OCI-LY7 (cell line): ENCODE measurements around the gene PFDN1. TPM values are rescaled to one million over a fixed set of nuclear protein-coding genes. Genes with fewer than 3 reads are reported as not detected.

Experiments
- BruUV-seq: library from RNA; stranded (reverse); fragments of 400-500 nt; replicated peaks from 2 replicates; lab custom pipeline; 2021; lab: Mats Ljungman, UMichigan
- CTCF ChIA-PET: fragments of 300-600 bp; sonication (Branson Sonifier 250); formaldehyde crosslinking; loops from one replicate; lab custom pipeline; 2022; ENCODE audit warnings: antibody characterized with exemption; ENCODE audit not compliant: unreplicated experiment; lab: Charles Lee
- POLR2A ChIA-PET: fragments of 300-600 bp; sonication (Branson Sonifier 250); formaldehyde crosslinking; loops from one replicate; lab custom pipeline; 2022; ENCODE audit warnings: antibody characterized with exemption; lab: Charles Lee
- DNase-seq: peaks from one replicate; pipeline ENCODE4 v3.0.0-alpha.2; 2015; ENCODE audit warnings: low spot score
- H2AFZ ChIP-seq: fragments of 200-600 bp; sonication (generic), shearing (Covaris generic); 2 replicates; pipeline ENCODE4 v1.6.1; 2014; ENCODE audit warnings: mild to moderate bottlenecking, antibody characterized with exemption, low read length, moderate library complexity
- H3K27ac ChIP-seq: fragments of 200-600 bp; sonication (generic); 2 replicates; pipeline ENCODE4 v1.5.1; 2014; ENCODE audit warnings: mixed run types, low read depth, mild to moderate bottlenecking, moderate library complexity, low read length, inconsistent platforms; ENCODE audit not compliant: poor library complexity, severe bottlenecking
- H3K36me3 ChIP-seq: fragments of 200-600 bp; sonication (generic); 2 replicates; pipeline ENCODE4 v1.6.1; 2014; ENCODE audit warnings: mild to moderate bottlenecking, antibody characterized with exemption, low read length, moderate library complexity, mixed read lengths; ENCODE audit not compliant: insufficient read depth
- H3K4me1 ChIP-seq: fragments of 200-600 bp; sonication (generic); 2 replicates; pipeline ENCODE4 v1.5.1; 2014; ENCODE audit warnings: mild to moderate bottlenecking, low read length; ENCODE audit not compliant: insufficient read depth, poor library complexity, severe bottlenecking
- H3K4me2 ChIP-seq: fragments of 200-600 bp; sonication (generic); 2 replicates; pipeline ENCODE4 v1.6.1; 2014; ENCODE audit warnings: mild to moderate bottlenecking, low read length
- H3K4me3 ChIP-seq: fragments of 200-600 bp; sonication (generic); 2 replicates; pipeline ENCODE4 v1.5.1; 2014; ENCODE audit warnings: mild to moderate bottlenecking, low read depth, low read length; ENCODE audit not compliant: poor library complexity, severe bottlenecking
- H3K79me2 ChIP-seq: fragments of 200-600 bp; sonication (generic); 2 replicates; pipeline ENCODE4 v1.6.1; 2016; ENCODE audit warnings: low read depth, mild to moderate bottlenecking, low read length, moderate library complexity, mixed read lengths; ENCODE audit not compliant: insufficient read depth
- H3K9me2 ChIP-seq: fragments of 200-600 bp; sonication (generic); 2 replicates; pipeline ENCODE4 v1.6.1; 2016; ENCODE audit warnings: mild to moderate bottlenecking, low read length, mixed read lengths; ENCODE audit not compliant: insufficient read depth
- H3K9me3 ChIP-seq: fragments of 200-600 bp; sonication (generic); 2 replicates; pipeline ENCODE4 v1.6.1; 2014; ENCODE audit warnings: mild to moderate bottlenecking, mixed run types, low read length, mixed read lengths
- H4K20me1 ChIP-seq: fragments of 200-600 bp; sonication (generic); 2 replicates; pipeline ENCODE4 v1.6.1; 2014; ENCODE audit warnings: mild to moderate bottlenecking, antibody characterized with exemption, low read length, moderate library complexity, mixed read lengths; ENCODE audit not compliant: insufficient read depth
- EZH2phosphoT487 ChIP-seq: fragments of 200-600 bp; sonication (generic); IDR thresholded peaks from 2 replicates; pipeline ENCODE4 v1.6.1; 2018; ENCODE audit warnings: low read depth, borderline replicate concordance, mild to moderate bottlenecking, mixed run types, antibody characterized with exemption, low read length, moderate library complexity, mixed read lengths
- intact Hi-C: fragments of 100-400 bp; cut with micrococcal nuclease; formaldehyde crosslinking; loops from one replicate; pipeline ENCODE4 v1.10.0; 2022; ENCODE audit not compliant: unreplicated experiment
- total RNA-seq, 2 experiments: library from RNA; depleted of rRNA in 1 of 2; stranded (reverse); fragments of >200 nt in 1 of 2; shearing (Covaris generic) in 1 of 2; gene quantifications; 2 replicates each; pipeline ENCODE4 v1.2.3, GENCODE V29; 2014 to 2022
- TF ChIP-seq, protein P1 (sequence below): fragments of 200-600 bp; sonication (generic); conservative IDR thresholded peaks from 2 replicates; pipeline ENCODE4 v1.5.1; 2014; ENCODE audit warnings: mild to moderate bottlenecking, antibody characterized with exemption, low read length, moderate library complexity, mixed read lengths

PFDN1 gene
- total RNA-seq, 2 experiments from 2014 or later = 51.3 to 73.9 TPM

DNA sequence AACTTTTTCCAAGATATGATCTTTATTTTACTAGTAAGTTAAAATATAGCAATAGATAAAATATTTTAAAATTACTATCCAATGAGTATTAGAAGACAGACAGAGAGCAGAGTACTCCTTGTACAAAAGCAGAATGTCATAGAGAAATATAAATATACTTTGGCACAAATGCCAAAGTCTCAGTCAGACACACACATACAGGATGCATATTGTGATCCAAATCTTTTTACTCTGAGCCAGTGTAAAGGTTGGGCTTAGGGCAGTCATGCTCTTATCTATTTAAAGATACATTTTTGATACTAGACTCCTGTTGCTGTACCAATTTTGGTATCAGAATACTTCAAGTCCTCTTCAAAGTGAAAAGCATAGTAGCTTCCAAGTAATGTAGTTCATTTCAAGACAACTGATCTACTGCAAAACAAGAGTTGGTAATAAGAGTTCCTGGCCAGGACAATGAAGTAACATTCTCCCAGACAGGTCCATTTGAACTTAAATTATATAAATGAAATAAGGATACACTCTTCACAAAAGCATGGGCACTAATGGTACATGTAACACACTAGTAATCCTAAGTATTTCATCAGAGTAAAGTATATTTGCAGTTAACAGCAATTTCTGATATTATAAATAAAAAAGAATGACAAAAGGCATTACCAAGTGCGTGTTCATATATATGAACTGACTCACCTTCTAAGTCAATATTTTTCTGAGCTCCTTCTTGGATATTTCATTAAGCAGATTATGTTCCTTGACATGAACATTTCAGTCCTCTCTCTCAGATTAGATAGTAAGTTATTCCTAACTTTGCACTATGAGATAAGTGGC, 10.5 kb downstream of the PFDN1 start:
- H2AFZ ChIP-seq = no peak overlapping the region
- ChIA-PET CTCF (interaction anchor here (1.0 kb wide), 1 partner anchor 54 kb away, joined by 4 read pairs; the partner anchor contains the start of gene HBEGF), POLR2A (interaction anchor here (0.5 to 2.8 kb wide), 11 partner anchors 9 to 1679 kb away, joined by 3 to 17 read pairs (median 3); partner anchors contain the start of genes HBEGF and PFDN1)
- peaks cover 74% of the 10 kb centered on the region for H3K79me2 ChIP-seq
- H3K9me3 ChIP-seq = no peaks in the 10 kb centered on the region
- no peaks in the 10 kb centered on the region for H4K20me1 ChIP-seq
- TF ChIP-seq EZH2phosphoT487 = no peak
- TF ChIP-seq, protein P1, sequence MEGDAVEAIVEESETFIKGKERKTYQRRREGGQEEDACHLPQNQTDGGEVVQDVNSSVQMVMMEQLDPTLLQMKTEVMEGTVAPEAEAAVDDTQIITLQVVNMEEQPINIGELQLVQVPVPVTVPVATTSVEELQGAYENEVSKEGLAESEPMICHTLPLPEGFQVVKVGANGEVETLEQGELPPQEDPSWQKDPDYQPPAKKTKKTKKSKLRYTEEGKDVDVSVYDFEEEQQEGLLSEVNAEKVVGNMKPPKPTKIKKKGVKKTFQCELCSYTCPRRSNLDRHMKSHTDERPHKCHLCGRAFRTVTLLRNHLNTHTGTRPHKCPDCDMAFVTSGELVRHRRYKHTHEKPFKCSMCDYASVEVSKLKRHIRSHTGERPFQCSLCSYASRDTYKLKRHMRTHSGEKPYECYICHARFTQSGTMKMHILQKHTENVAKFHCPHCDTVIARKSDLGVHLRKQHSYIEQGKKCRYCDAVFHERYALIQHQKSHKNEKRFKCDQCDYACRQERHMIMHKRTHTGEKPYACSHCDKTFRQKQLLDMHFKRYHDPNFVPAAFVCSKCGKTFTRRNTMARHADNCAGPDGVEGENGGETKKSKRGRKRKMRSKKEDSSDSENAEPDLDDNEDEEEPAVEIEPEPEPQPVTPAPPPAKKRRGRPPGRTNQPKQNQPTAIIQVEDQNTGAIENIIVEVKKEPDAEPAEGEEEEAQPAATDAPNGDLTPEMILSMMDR = no peak
- intact Hi-C loops = no loop called here
- H3K4me2 ChIP-seq = peak overlapping the region; percentile 56
- no peak for DNase-seq
- peaks cover 26% of the 10 kb centered on the region for H3K36me3 ChIP-seq
- no TSS peak for BruUV-seq
- H3K4me3 ChIP-seq = no peak overlapping the region
- no peaks in the 10 kb centered on the region for H3K9me2 ChIP-seq
- peak overlapping the region; percentile 10 for H3K27ac ChIP-seq
- H3K4me1 ChIP-seq = peaks cover 42% of the 10 kb centered on the region

DNA sequence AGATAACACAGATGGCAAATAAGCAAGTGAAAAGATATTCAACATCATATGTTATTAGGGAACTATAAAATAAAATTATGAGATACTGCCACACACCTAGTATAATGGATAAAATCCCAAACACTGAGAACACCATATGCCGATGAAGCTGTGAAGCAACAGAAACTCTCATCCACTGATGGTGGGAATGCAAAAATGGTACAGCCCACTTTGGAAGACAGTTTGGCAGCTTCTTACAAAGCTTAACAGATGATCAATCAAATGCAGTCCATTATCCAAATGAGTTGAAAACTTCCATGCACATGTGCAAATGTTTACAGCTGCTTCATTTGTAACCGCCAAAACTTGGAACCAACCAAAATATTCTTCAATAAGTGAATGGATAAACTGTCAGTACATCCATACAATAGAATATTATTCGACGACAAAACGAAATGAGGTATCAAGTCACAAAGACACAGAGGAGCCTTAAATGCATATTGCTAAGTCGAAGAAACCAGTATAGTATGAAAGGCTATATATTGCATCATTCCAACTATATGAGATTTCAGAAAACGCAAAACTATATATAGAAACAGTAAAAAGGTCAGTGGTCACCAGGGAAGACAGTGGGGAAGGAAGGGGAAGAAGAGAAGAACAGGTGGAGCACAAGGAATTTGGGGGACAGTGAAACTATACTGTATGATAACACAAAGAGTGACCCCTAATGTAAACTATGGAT, 14.9 kb downstream of the PFDN1 start:
- intact Hi-C loops = no loop called here

More for the DNA sequence above, 14.9 kb downstream of the PFDN1 start:
- Histone ChIP-seq H3K36me3 (0 out of 2 replicates have a peak, but pooled peaks cover 7% of the 10 kb centered on the region), H3K4me1 (peaks cover 55% of the 10 kb centered on the region), H3K4me2 (no peak overlapping the region), H3K79me2 (peaks cover 67% of the 10 kb centered on the region), H3K9me2 (no peaks in the 10 kb centered on the region), H3K9me3 (no peaks in the 10 kb centered on the region), H3K4me3 (no peak overlapping the region), H2AFZ (no peak overlapping the region), H4K20me1 (no peaks in the 10 kb centered on the region), H3K27ac (no peak overlapping the region)
- ChIA-PET POLR2A (interaction anchor here (0.5 to 2.6 kb wide), 6 partner anchors 20 to 398 kb away, joined by 3 to 14 read pairs (median 4); no protein-coding TSS in a partner anchor), CTCF (interaction anchor here (2.5 kb wide), 1 partner anchor 58 kb away, joined by 11 read pairs; the partner anchor contains the start of gene HBEGF)
- no peak for DNase-seq
- no peak for TF ChIP-seq EZH2phosphoT487
- TF ChIP-seq, protein P1 = no peak
- no TSS peak for BruUV-seq
